Measurements from ENCODE around the gene GBA2.

The GBA2 gene
- 86.9 to 137 (median 118) reads per million in 4 experiments for total RNA-seq

GRCh38 chr9:35748858-35749514 is at the start of gene GBA2, which contains the start of gene RGP1:
GBA2 (minus strand) TSS chr9:35749228; CDS start chr9:35748704, 524 bp downstream.
RGP1 (plus strand) TSS chr9:35749287; CDS start chr9:35749756, 469 bp downstream.
- peak; percentile 34 for DNase-seq

GRCh38 chr9:35797311-35798109 is 48.5 kb upstream of the GBA2 start:
- DNase-seq, result no peak

- DNase-seq, result no peak
These were observed 46.7 kb upstream of the GBA2 start for GRCh38 chr9:35795695-35796094.

DNA sequence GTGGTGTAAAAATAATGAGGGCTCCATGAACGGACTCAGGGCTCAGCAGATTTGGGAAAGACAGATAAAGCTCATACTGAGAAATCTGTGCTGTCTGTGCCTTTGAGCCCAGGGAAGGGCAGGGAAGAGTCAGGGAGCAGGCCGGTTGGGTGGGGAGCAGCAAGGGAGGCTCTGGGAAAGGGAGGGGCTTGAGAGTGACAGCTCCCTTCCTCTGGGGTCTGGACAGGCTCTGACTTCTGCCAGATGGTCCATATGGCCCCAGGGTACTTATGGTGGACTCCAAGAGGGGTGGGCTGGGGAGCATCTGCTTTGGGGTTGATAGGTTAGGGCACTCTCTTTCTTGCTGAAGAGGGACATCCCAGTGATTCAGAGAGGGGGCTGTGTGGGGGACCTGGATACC is 44.4 kb upstream of the GBA2 start:
- DNase-seq, result no peak

GRCh38 chr9:35792826-35793225 is 43.8 kb upstream of the GBA2 start:
- DNase-seq, result no peak

GRCh38 chr9:35792024-35792813 is 43.2 kb upstream of the GBA2 start:
- DNase-seq, result no peak

GRCh38 chr9:35791297-35791921 is 42.4 kb upstream of the GBA2 start, which contains the start of gene NPR2:
NPR2 (plus strand) TSS chr9:35791591; CDS start chr9:35792409, 818 bp downstream.
- no peak for DNase-seq

GRCh38 chr9:35790385-35791296 is 41.6 kb upstream of the GBA2 start:
- DNase-seq, result peak; percentile 32

DNA sequence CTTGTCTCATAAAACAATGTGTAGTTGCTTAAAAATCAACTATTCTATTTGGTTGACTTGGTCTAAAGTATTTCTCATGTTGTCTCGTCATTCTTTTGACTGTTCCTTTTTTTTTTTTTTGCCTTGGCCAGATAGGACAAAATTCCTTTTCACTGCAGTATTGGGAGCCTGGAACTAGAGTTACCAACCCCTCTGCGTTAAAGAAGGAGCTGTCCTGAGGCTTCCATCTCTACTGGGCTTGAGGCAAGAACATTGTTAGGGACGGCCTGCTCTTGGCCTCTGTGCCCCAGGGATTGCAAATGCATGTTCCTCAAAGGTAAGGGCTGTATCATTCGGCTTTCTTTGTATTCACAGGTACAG is 41.0 kb upstream of the GBA2 start:
- DNase-seq, result no peak

- DNase-seq, result no peak
These were observed 40.5 kb upstream of the GBA2 start for GRCh38 chr9:35789541-35789940.

- DNase-seq, result no peak
These were observed 34.4 kb upstream of the GBA2 start for GRCh38 chr9:35783418-35783817.

GRCh38 chr9:35781066-35781465 is 32.0 kb upstream of the GBA2 start:
- no peak for DNase-seq

DNA sequence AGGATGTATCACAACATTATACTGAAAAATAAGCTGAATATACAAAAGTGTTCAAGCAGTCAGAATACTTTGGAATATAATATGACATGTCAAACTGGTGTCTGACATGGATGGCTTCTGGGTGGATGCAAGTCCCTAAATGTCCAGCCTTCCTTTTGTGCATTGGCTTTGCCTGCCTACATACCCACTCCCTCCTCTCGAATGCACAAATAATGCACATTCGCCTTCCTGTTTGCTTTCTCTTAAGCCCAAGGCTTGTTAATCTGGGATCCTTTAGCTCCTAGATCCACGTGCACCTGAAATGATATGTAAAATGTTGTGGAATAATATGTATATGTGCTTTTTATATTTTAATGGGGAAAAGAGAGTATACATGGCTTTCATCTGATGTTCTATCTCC is 29.5 kb upstream of the GBA2 start:
- no peak for DNase-seq

DNA sequence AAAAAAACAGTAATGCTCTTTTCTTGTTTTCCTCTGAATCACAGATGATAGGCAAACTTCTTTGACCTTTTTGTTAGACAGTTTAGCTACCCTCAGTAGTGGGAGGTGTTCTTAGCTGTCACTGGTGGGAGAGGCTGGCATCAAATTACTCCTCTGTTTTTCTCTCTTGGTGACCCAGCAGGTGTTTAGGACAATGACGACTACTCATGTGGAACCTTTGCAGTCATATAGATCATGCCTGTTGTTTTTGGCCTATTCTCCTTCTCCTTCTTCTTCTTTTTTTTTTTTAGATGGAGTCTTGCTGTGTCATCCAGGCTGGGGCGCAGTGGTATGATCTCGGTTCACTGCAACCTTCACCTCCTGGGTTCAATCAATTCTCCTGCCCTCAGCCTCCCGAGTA is 27.0 kb upstream of the GBA2 start:
- DNase-seq, result no peak

DNA sequence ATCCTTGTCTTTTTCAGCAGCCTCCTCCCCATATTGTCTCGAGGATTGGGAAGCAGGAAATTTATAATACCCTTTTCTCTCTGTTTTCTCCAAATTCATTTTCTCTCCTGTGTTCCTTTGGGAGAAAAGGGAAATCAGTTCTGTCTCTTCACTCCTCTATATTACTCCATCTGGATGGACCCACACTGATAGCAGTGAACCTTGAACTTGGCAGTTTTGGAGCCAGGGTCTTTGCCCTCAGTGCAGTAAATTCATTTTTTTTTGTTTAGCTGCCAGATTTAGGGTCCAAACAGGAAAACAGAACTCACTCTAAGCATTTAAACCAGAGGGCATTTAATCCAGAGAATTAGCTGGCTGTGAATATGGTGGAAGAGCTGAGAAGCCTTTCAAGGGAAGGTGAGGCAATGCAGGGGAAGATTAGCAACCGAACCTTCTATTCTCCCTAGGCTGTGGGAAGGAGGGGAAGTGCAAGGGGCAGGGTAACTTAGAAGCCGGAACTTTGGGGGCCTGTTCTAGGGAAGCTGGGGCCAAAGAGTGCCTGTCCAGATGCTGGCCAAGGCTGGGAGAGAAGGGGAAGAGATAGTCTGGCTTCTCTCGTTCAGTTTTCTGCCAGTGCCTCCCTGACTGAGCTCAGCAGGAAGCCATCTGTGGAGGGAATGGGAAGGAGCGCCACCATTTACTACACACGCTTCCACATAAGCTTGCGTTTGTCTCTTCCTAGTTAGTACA is 26.0 kb upstream of the GBA2 start:
- DNase-seq, result no peak

GRCh38 chr9:35771943-35772342 is 22.9 kb upstream of the GBA2 start:
- DNase-seq, result no peak

DNA sequence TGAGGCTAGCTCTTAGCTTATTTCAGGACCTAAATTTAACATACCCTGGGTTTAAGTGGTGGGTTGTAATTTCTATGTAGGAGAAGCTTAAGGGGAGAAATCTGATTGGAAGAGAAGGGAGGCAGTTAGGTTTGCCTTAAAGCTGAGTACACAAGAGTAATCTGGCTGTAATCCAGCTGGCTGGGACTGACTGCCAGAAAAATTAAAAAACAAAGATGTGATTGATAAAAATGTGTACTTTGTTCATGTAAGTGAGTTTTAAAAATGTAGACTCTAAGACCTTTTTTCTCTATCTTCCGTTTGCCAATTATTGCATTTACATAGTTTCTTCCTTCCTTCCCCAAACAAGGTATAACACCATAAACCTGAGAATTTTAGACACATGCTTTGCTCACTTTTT is 22.5 kb upstream of the GBA2 start:
- DNase-seq, result no peak

DNA sequence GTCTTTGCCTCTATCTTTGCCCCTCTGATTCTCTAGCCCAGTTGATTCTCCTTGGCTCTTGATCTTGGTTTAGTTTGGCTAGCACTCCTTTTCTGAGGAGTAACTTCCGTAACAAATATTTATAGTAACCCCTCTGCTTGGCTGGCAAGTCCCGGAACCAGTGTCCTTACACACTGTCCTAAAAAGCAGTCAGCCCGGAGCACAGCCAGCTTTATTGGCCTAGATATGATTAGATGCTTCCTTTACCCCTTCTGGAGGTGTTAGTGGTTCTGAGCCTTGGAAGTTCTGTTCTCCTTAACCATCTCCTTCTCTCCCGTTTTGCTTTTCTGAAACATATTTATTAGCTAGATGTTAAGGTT is 22.0 kb upstream of the GBA2 start:
- no peak for DNase-seq

DNA sequence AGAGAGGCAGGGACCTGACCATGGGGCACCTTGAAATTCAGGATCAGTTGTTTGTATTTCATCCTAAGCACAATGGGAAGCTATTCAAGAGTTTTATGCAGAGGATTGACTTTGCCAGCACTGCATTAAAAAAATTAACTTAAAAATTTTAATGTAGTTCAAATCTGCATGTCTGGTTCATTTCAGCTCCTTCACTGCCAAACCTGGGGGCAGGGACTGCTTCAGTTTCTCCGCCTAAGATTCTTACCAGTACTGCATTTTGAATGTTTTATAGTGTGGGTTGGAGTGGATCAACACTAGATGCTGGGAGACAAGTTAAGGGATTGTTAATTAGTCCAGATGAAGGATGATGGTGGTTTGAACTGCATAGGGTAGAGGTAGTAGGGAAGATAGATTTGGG is 20.7 kb upstream of the GBA2 start:
- no peak for DNase-seq

DNA sequence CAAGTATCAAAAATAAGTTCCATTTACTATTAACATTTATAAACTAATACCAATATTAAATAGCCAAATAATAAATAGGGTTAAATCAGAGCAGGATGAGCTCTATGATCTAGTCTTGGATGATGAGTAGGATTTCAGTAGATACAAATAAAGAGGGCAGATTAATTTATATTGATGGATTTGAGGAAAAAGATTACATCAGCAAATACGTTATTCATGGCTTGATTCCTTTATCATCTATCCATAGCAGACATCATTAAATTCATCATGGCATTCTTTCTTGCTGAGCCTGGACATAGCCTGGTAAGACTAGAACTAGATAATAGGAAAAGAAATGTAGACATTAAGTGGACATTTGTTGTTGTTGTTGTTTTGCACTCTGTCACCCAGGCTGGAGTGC is 18.4 kb upstream of the GBA2 start:
- DNase-seq, result no peak

- DNase-seq, result no peak
These were observed 18.0 kb upstream of the GBA2 start for GRCh38 chr9:35766997-35767396.

All from effector CD8-positive, alpha-beta T cell (primary cell).